ENCODE measurements around the gene PKP1.
A peak's percentile ranks its signal among the peaks of the same experiment; 100 is the strongest.

The PKP1 gene

DNA sequence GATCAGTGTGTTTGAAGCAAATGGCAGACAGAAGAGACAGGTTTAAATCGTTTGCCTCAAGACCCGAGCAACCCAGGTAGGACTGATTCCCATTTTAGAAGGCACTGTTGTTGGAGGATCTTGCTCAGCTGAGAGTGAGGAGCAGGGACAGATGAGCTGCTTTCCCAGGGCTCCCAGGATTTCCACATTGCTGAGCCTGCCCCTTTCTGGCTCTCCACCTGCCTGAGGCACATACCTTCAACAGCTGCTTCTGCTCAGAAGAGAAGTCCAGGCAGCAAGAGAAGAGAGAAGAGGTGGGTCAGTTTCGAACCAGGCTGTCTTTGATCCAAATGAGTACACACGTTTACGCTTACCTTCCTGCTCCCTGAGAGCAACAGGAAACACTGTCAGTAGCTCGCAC lies 88.5 kb downstream of the PKP1 start:
- no peak overlapping the region for H3K4me3 ChIP-seq (ENCODE audit: insufficient read depth in 1 of 2, low read depth in 1 of 2, low read length in 2 of 2)
- DNase-seq: no peak
- H3K23ac ChIP-seq (ENCODE audit: low read length in 2 of 2): no peak overlapping the region
- H2BK15ac ChIP-seq (ENCODE audit: low read depth, poor library complexity, severe bottlenecking): no peak overlapping the region
- H4K8ac ChIP-seq (ENCODE audit: low read length): no peak overlapping the region
- no peaks in the 10 kb centered on the region for H3K79me1 ChIP-seq (replicated peaks; ENCODE audit: low read length, poor library complexity, severe bottlenecking)
- H3K4ac ChIP-seq (ENCODE audit: low read depth in 1 of 2, low read length in 2 of 2): no peak overlapping the region
- H2BK120ac ChIP-seq (ENCODE audit: low read depth, low read length): no peak overlapping the region
- no peaks in the 10 kb centered on the region for H3K9me3 ChIP-seq (ENCODE audit: control insufficient read depth, low read length)
- no peak overlapping the region for H3K9ac ChIP-seq (ENCODE audit: low read length)
- no peak overlapping the region for H3K4me2 ChIP-seq (ENCODE audit: low read length, poor library complexity, severe bottlenecking)
- H3K27me3 ChIP-seq (ENCODE audit: control insufficient read depth in 1 of 2, insufficient read depth in 1 of 2, low read length in 2 of 2): peaks cover 5 to 100% of the 10 kb centered on the region in 2 experiments
- H3K14ac ChIP-seq (ENCODE audit: low read length in 2 of 2): no peak overlapping the region
- no peak overlapping the region for H3K27ac ChIP-seq (ENCODE audit: low read length, poor library complexity, severe bottlenecking)
- H3K4me1 ChIP-seq (ENCODE audit: control insufficient read depth, insufficient read depth, low read depth, low read length): peaks cover 29% of the 10 kb centered on the region
- WGBS: 66% methylated on average over 6 of the region's 6 CpGs
- H2AK5ac ChIP-seq (ENCODE audit: low read length, severe bottlenecking): no peak overlapping the region
- H2BK5ac ChIP-seq (ENCODE audit: low read depth, low read length, poor library complexity, severe bottlenecking): no peak overlapping the region
- peaks cover 0 to 41% of the 10 kb centered on the region in 2 experiments for H3K36me3 ChIP-seq (ENCODE audit: control insufficient read depth in 1 of 2, insufficient read depth in 2 of 2, low read depth in 1 of 2, low read length in 2 of 2)
- no peak overlapping the region for H2BK12ac ChIP-seq (ENCODE audit: low read length in 2 of 2)
- no peak overlapping the region for H2AFZ ChIP-seq (ENCODE audit: low read depth, low read length)
- no peak overlapping the region for H4K91ac ChIP-seq (ENCODE audit: low read length)
- no peak overlapping the region for H3K18ac ChIP-seq (ENCODE audit: low read depth in 1 of 2, low read length in 2 of 2)

GRCh38 chr1:201374364-201374763 lies 91.1 kb downstream of the PKP1 start:
- Histone ChIP-seq H3K9ac (ENCODE audit: low read length) (no peak overlapping the region), H3K23ac (ENCODE audit: low read length in 2 of 2) (no peak overlapping the region), H2BK15ac (ENCODE audit: low read depth, poor library complexity, severe bottlenecking) (no peak overlapping the region), H3K4ac (ENCODE audit: low read depth in 1 of 2, low read length in 2 of 2) (no peak overlapping the region), H3K9me3 (ENCODE audit: control insufficient read depth, low read length) (no peaks in the 10 kb centered on the region), H2AFZ (ENCODE audit: low read depth, low read length) (no peak overlapping the region), H3K27ac (ENCODE audit: low read length, poor library complexity, severe bottlenecking) (no peak overlapping the region), H3K18ac (ENCODE audit: low read depth in 1 of 2, low read length in 2 of 2) (no peak overlapping the region), H2AK5ac (ENCODE audit: low read length, severe bottlenecking) (peak overlapping the region; percentile 63), H3K14ac (ENCODE audit: low read length in 2 of 2) (no peak overlapping the region), H3K79me1 (replicated peaks; ENCODE audit: low read length, poor library complexity, severe bottlenecking) (no peaks in the 10 kb centered on the region), H2BK120ac (ENCODE audit: low read depth, low read length) (no peak overlapping the region), H4K91ac (ENCODE audit: low read length) (no peak overlapping the region), H3K4me2 (ENCODE audit: low read length, poor library complexity, severe bottlenecking) (no peak overlapping the region), H3K36me3 (ENCODE audit: control insufficient read depth in 1 of 2, insufficient read depth in 2 of 2, low read depth in 1 of 2, low read length in 2 of 2) (peaks cover 0 to 20% of the 10 kb centered on the region in 2 experiments), H2BK12ac (ENCODE audit: low read length in 2 of 2) (no peak overlapping the region), H2BK5ac (ENCODE audit: low read depth, low read length, poor library complexity, severe bottlenecking) (no peak overlapping the region), H3K4me3 (ENCODE audit: insufficient read depth in 1 of 2, low read depth in 1 of 2, low read length in 2 of 2) (no peak overlapping the region), H4K8ac (ENCODE audit: low read length) (no peak overlapping the region), H3K4me1 (ENCODE audit: control insufficient read depth, insufficient read depth, low read depth, low read length) (peaks cover 43% of the 10 kb centered on the region), H3K27me3 (ENCODE audit: control insufficient read depth in 1 of 2, insufficient read depth in 1 of 2, low read length in 2 of 2) (peaks cover 0 to 81% of the 10 kb centered on the region in 2 experiments)
- no peak for DNase-seq
- WGBS: 65% methylated on average over 5 of the region's 7 CpGs

DNA sequence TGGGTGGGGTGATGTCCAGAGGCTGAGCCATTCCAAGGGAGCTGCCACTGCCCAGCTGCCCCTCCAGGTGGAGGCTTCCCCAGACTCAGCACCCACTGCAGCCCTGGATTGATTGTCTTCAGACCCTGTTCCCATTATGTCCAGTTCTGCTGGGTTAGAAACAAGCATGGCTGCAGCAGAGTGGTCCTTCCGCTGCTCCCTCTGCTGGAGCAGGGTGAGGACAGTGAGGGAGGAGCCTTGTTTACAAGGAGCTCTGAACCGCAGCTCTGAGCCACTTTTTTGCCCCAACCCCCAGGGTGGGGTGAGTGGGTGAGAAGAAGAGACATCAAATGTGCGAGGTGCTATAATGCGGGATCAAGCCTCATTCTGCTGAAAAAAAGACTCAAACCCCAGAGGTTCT lies 91.9 kb downstream of the PKP1 start:
- peaks cover 0 to 73% of the 10 kb centered on the region in 2 experiments for H3K27me3 ChIP-seq (ENCODE audit: control insufficient read depth in 1 of 2, insufficient read depth in 1 of 2, low read length in 2 of 2)
- peak overlapping the region; percentile 47 for H2AK5ac ChIP-seq (ENCODE audit: low read length, severe bottlenecking)
- H3K23ac ChIP-seq (ENCODE audit: low read length in 2 of 2): no peak overlapping the region
- H3K9me3 ChIP-seq (ENCODE audit: control insufficient read depth, low read length): no peaks in the 10 kb centered on the region
- no peak for DNase-seq
- H3K4me2 ChIP-seq (ENCODE audit: low read length, poor library complexity, severe bottlenecking): no peak overlapping the region
- H3K27ac ChIP-seq (ENCODE audit: low read length, poor library complexity, severe bottlenecking): no peak overlapping the region
- no peak overlapping the region for H3K18ac ChIP-seq (ENCODE audit: low read depth in 1 of 2, low read length in 2 of 2)
- peaks cover 0 to 17% of the 10 kb centered on the region in 2 experiments for H3K36me3 ChIP-seq (ENCODE audit: control insufficient read depth in 1 of 2, insufficient read depth in 2 of 2, low read depth in 1 of 2, low read length in 2 of 2)
- no peak overlapping the region for H3K4me3 ChIP-seq (ENCODE audit: insufficient read depth in 1 of 2, low read depth in 1 of 2, low read length in 2 of 2)
- H2BK120ac ChIP-seq (ENCODE audit: low read depth, low read length): no peak overlapping the region
- H3K79me1 ChIP-seq (replicated peaks; ENCODE audit: low read length, poor library complexity, severe bottlenecking): no peaks in the 10 kb centered on the region
- H3K4ac ChIP-seq (ENCODE audit: low read depth in 1 of 2, low read length in 2 of 2): no peak overlapping the region
- H2BK15ac ChIP-seq (ENCODE audit: low read depth, poor library complexity, severe bottlenecking): no peak overlapping the region
- peaks cover 44% of the 10 kb centered on the region for H3K4me1 ChIP-seq (ENCODE audit: control insufficient read depth, insufficient read depth, low read depth, low read length)
- H3K9ac ChIP-seq (ENCODE audit: low read length): no peak overlapping the region
- H3K14ac ChIP-seq (ENCODE audit: low read length in 2 of 2): no peak overlapping the region
- H4K8ac ChIP-seq (ENCODE audit: low read length): no peak overlapping the region
- H2BK5ac ChIP-seq (ENCODE audit: low read depth, low read length, poor library complexity, severe bottlenecking): no peak overlapping the region
- no peak overlapping the region for H2AFZ ChIP-seq (ENCODE audit: low read depth, low read length)
- WGBS: 60% methylated on average over 4 of the region's 4 CpGs
- no peak overlapping the region for H2BK12ac ChIP-seq (ENCODE audit: low read length in 2 of 2)
- H4K91ac ChIP-seq (ENCODE audit: low read length): no peak overlapping the region

DNA sequence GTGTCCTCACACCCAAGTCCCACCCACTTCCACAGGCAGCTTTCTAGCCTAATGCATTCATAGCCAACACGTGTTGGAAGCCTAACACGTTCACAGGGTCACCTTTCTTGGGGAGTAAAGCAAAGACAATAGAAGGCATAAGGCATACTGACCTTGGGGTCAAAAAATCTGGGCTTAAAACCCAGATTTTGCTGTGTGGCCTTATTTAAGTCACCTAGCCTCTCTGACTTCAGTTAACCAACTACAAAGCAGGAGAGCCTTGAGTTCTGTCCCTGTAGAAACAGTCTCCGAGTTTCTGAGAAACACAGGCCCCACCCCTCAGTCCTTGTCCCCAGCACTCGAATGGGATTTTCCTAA lies 92.8 kb downstream of the PKP1 start:
- H3K4me1 ChIP-seq (ENCODE audit: control insufficient read depth, insufficient read depth, low read depth, low read length): peaks cover 44% of the 10 kb centered on the region
- H3K14ac ChIP-seq (ENCODE audit: low read length in 2 of 2): no peak overlapping the region
- H3K36me3 ChIP-seq (ENCODE audit: control insufficient read depth in 1 of 2, insufficient read depth in 2 of 2, low read depth in 1 of 2, low read length in 2 of 2): peaks cover 0 to 17% of the 10 kb centered on the region in 2 experiments
- H3K27me3 ChIP-seq (ENCODE audit: control insufficient read depth in 1 of 2, insufficient read depth in 1 of 2, low read length in 2 of 2): peaks cover 0 to 65% of the 10 kb centered on the region in 2 experiments
- H2BK120ac ChIP-seq (ENCODE audit: low read depth, low read length): no peak overlapping the region
- 15% methylated on average over 3 of the region's 4 CpGs for WGBS
- no peak overlapping the region for H2BK15ac ChIP-seq (ENCODE audit: low read depth, poor library complexity, severe bottlenecking)
- no peak overlapping the region for H3K9ac ChIP-seq (ENCODE audit: low read length)
- H2AK5ac ChIP-seq (ENCODE audit: low read length, severe bottlenecking): peak overlapping the region; percentile 47
- no peaks in the 10 kb centered on the region for H3K9me3 ChIP-seq (ENCODE audit: control insufficient read depth, low read length)
- peak overlapping the region; percentile 48 for H3K4me2 ChIP-seq (ENCODE audit: low read length, poor library complexity, severe bottlenecking)
- no peak for DNase-seq
- H3K23ac ChIP-seq (ENCODE audit: low read length in 2 of 2): no peak overlapping the region
- no peaks in the 10 kb centered on the region for H3K79me1 ChIP-seq (replicated peaks; ENCODE audit: low read length, poor library complexity, severe bottlenecking)
- no peak overlapping the region for H3K4me3 ChIP-seq (ENCODE audit: insufficient read depth in 1 of 2, low read depth in 1 of 2, low read length in 2 of 2)
- H3K4ac ChIP-seq (ENCODE audit: low read depth in 1 of 2, low read length in 2 of 2): no peak overlapping the region
- no peak overlapping the region for H2BK12ac ChIP-seq (ENCODE audit: low read length in 2 of 2)
- H3K18ac ChIP-seq (ENCODE audit: low read depth in 1 of 2, low read length in 2 of 2): no peak overlapping the region
- no peak overlapping the region for H2BK5ac ChIP-seq (ENCODE audit: low read depth, low read length, poor library complexity, severe bottlenecking)
- peak overlapping the region; percentile 87 for H3K27ac ChIP-seq (ENCODE audit: low read length, poor library complexity, severe bottlenecking)
- H4K91ac ChIP-seq (ENCODE audit: low read length): no peak overlapping the region
- H2AFZ ChIP-seq (ENCODE audit: low read depth, low read length): no peak overlapping the region
- no peak overlapping the region for H4K8ac ChIP-seq (ENCODE audit: low read length)
